Esophagus squamous epithelium (tissue), 4 donors: ENCODE results near the gene NXPE4.

ENCODE experiments used
- POLR2A ChIP-seq, 4 donors: fragments of 450-650 bp; IDR thresholded peaks; one replicate each; pipeline ENCODE4 v1.6.1; 2017; ENCODE audit warnings: antibody characterized with exemption in 4 of 4, mild to moderate bottlenecking in 4 of 4, moderate library complexity in 3 of 4
- TF ChIP-seq, protein P1 (sequence below), 6 experiments: fragments of 450-650 bp in 4 of 6; fragments of 200-600 bp in 2 of 6; sonication (generic) in 2 of 6; IDR thresholded peaks; one replicate each; pipeline ENCODE4 v1.5.1; 2016 to 2019; ENCODE audit warnings: antibody characterized with exemption in 6 of 6, mild to moderate bottlenecking in 4 of 6, moderate library complexity in 4 of 6

DNA sequence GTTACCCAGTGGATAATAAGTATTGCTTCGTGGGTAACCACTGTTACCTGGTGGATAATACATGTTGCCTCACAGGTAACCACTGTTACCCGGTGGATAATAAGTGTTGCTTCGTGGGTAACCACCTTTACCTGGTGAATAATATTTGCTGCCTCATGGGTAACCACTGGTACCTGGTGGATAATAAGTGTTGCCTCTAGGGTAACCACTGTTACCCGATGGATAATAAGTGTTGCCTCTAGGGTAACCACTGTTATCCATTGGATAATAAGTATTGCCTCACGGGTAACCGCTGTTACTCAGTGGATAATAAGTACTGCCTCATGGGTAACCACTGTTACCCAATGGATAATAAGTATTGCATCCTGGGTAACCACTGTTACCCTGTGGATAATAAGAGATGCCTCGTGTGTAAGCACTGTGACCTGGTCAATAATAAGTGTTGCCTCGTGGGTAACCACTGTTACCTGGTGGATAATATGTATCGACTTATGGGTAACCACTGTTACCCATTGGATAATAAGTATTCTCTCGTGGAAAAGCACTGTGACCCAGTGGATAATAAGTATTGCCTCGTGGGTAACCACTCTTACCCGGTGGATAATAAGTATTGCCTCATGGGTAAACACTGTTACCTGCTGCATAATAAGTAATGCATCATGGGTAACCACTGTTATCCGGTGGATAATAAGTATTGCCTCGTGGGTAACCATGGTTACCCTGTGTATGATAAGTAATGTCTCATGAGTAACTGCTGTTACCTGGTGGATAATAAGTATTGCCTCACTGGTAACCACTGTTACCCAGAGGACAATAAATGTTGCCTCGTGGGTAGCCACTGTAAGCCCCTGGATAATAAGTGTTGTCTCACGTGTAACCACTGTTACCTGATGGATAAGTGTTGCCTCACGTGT lies 20.1 kb upstream of the NXPE4 start:
- TF ChIP-seq, protein P1, sequence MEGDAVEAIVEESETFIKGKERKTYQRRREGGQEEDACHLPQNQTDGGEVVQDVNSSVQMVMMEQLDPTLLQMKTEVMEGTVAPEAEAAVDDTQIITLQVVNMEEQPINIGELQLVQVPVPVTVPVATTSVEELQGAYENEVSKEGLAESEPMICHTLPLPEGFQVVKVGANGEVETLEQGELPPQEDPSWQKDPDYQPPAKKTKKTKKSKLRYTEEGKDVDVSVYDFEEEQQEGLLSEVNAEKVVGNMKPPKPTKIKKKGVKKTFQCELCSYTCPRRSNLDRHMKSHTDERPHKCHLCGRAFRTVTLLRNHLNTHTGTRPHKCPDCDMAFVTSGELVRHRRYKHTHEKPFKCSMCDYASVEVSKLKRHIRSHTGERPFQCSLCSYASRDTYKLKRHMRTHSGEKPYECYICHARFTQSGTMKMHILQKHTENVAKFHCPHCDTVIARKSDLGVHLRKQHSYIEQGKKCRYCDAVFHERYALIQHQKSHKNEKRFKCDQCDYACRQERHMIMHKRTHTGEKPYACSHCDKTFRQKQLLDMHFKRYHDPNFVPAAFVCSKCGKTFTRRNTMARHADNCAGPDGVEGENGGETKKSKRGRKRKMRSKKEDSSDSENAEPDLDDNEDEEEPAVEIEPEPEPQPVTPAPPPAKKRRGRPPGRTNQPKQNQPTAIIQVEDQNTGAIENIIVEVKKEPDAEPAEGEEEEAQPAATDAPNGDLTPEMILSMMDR (IDR thresholded peaks at IDR 0.05): no peak
- no peak for TF ChIP-seq POLR2A (IDR thresholded peaks at IDR 0.05)
